Endothelial cell of umbilical vein (primary cell): ENCODE data around the gene VPS37C. TPM values are rescaled to one million over a fixed set of nuclear protein-coding genes. Genes with fewer than 3 reads are reported as not detected.
A peak's percentile ranks its signal among the peaks of the same experiment; 100 is the strongest.

Experiments
- BruUV-seq: library from RNA; stranded (reverse); fragments of 400-500 nt; replicated peaks from 2 replicates; lab custom pipeline; 2021; lab: Mats Ljungman, UMichigan
- CTCF ChIA-PET: fragments of 300-600, 350-600 bp; sonication (Branson Sonifier 250); formaldehyde crosslinking; loops from one replicate; lab custom pipeline; 2021; ENCODE audit warnings: antibody characterized with exemption, inconsistent platforms; lab: Charles Lee
- POLR2A ChIA-PET: fragments of 300-600, 350-600 bp; sonication (Branson Sonifier 250); formaldehyde crosslinking; loops from one replicate; lab custom pipeline; 2021; ENCODE audit warnings: antibody characterized with exemption, inconsistent platforms; lab: Charles Lee
- DNase-seq: peaks from one replicate; pipeline ENCODE4 v3.0.0-alpha.2; 2011; ENCODE audit warnings: low read depth, low spot score
- FAIRE-seq: peaks from 2 replicates; lab custom pipeline; 2011; peaks lifted over from hg19 to GRCh38; lab: Jason Lieb, UNC
- H2AFZ ChIP-seq: 2 replicates; pipeline ENCODE4 v1.6.0; 2012; ENCODE audit warnings: low read depth, low read length, control low read depth, inconsistent platforms
- H3K27ac ChIP-seq: 2 replicates; pipeline ENCODE4 v1.5.1; 2011; ENCODE audit warnings: low read depth, mild to moderate bottlenecking, control low read depth, low read length, moderate library complexity; ENCODE audit not compliant: insufficient read depth
- H3K27me3 ChIP-seq, 2 experiments: 2 replicates each; pipeline versions ENCODE4 v1.6.0 to v1.6.1; 2011; ENCODE audit warnings: low read length in 2 of 2, mixed read lengths in 1 of 2; ENCODE audit not compliant: control insufficient read depth in 2 of 2, insufficient read depth in 2 of 2
- H3K36me3 ChIP-seq, 2 experiments: 2 replicates in 1 of 2; 3 replicates in 1 of 2; pipeline ENCODE4 v1.5.1; 2011; ENCODE audit warnings: low read length in 2 of 2, mild to moderate bottlenecking in 1 of 2, moderate library complexity in 1 of 2; ENCODE audit not compliant: control insufficient read depth in 2 of 2, insufficient read depth in 2 of 2; ENCODE audit errors: extremely low read depth in 1 of 2
- H3K4me1 ChIP-seq: 3 replicates; pipeline ENCODE4 v1.5.1; 2011; ENCODE audit warnings: mild to moderate bottlenecking, low read length; ENCODE audit not compliant: control insufficient read depth, insufficient read depth; ENCODE audit errors: extremely low read depth
- H3K4me2 ChIP-seq: 2 replicates; pipeline ENCODE4 v1.6.1; 2011; ENCODE audit warnings: low read length, control low read depth, mixed read lengths; ENCODE audit not compliant: insufficient read depth
- H3K4me3 ChIP-seq, 3 experiments: fragments of 200-600 bp in 1 of 3; sonication (generic), shearing (Covaris generic) in 1 of 3; replicated peaks in 1 of 3; 2 replicates each; pipeline ENCODE4 v1.5.1; 2011 to 2016; ENCODE audit warnings: control low read depth in 3 of 3, low read length in 3 of 3, mild to moderate bottlenecking in 2 of 3, inconsistent platforms in 1 of 3, low read depth in 1 of 3, moderate library complexity in 1 of 3; ENCODE audit not compliant: insufficient read depth in 1 of 3
- H3K79me2 ChIP-seq: 2 replicates; pipeline ENCODE4 v1.6.0; 2012; ENCODE audit warnings: low read length, inconsistent platforms; ENCODE audit not compliant: control insufficient read depth, insufficient read depth
- H3K9ac ChIP-seq: replicated peaks from 2 replicates; pipeline ENCODE3; 2011; ENCODE audit warnings: low read length, control low read depth; ENCODE audit not compliant: insufficient read depth; ENCODE audit errors: extremely low read depth
- H3K9me1 ChIP-seq: replicated peaks from 3 replicates; pipeline ENCODE4 v1.6.0; 2011; ENCODE audit warnings: mild to moderate bottlenecking, low read length; ENCODE audit not compliant: control insufficient read depth, insufficient read depth; ENCODE audit errors: extremely low read depth
- H3K9me3 ChIP-seq: replicated peaks from 2 replicates; pipeline ENCODE4 v1.5.1; 2012; ENCODE audit warnings: low read length, inconsistent platforms; ENCODE audit not compliant: control insufficient read depth, insufficient read depth
- H4K20me1 ChIP-seq: replicated peaks from 2 replicates; pipeline ENCODE3; 2011; ENCODE audit warnings: mild to moderate bottlenecking, low read length; ENCODE audit not compliant: control insufficient read depth, insufficient read depth; ENCODE audit errors: extremely low read depth
- FOS ChIP-seq: IDR thresholded peaks from 2 replicates; pipeline ENCODE4 v1.6.1; 2011; ENCODE audit warnings: mild to moderate bottlenecking, low read length, moderate library complexity, borderline replicate concordance; ENCODE audit not compliant: insufficient read depth
- GATA2 ChIP-seq: IDR thresholded peaks from 2 replicates; pipeline ENCODE4 v1.7.0; 2011; ENCODE audit warnings: low read depth, mild to moderate bottlenecking, moderate library complexity, mixed read lengths, low read length; ENCODE audit not compliant: insufficient read length, insufficient read depth
- JUN ChIP-seq: IDR thresholded peaks from 2 replicates; pipeline ENCODE4 v1.6.1; 2011; ENCODE audit warnings: borderline replicate concordance, low read depth; ENCODE audit not compliant: insufficient read length, insufficient read depth
- MYC ChIP-seq: IDR thresholded peaks from one replicate; pipeline ENCODE4 v1.6.1; 2011; ENCODE audit warnings: mild to moderate bottlenecking, low read depth, low read length
- POLR2AphosphoS5 ChIP-seq: IDR thresholded peaks from 2 replicates; pipeline ENCODE4 v1.6.1; 2012; ENCODE audit warnings: low read depth, mild to moderate bottlenecking, control low read depth, low read length, moderate library complexity; ENCODE audit not compliant: insufficient read depth
- dilution Hi-C: fragments of 300-500 bp; cut with MboI; formaldehyde crosslinking; loops from one replicate; pipeline ENCODE4 v1.15.0; 2019; ENCODE audit warnings: low sequenced_read_pairs; ENCODE audit not compliant: extremely low pct_ligation_motif_present
- intact Hi-C: fragments of 100-400 bp; cut with micrococcal nuclease; formaldehyde crosslinking; loops from one replicate; pipeline ENCODE4 v1.10.0; 2022
- polyA plus RNA-seq, 4 experiments: library from polyadenylated mRNA; depleted of rRNA in 3 of 4; stranded (reverse) in 3 of 4; unstranded in 1 of 4; fragments of >200 nt; gene quantifications; 2 replicates each; pipeline versions ENCODE4 v1.2.1 to v1.2.3, GENCODE V29; 2011 to 2012; ENCODE audit warnings: missing spikeins in 1 of 4
- total RNA-seq: library from RNA; stranded (reverse); gene quantifications from 2 replicates; pipeline ENCODE4 v1.2.3, GENCODE V29; 2021
- TF ChIP-seq, protein P1 (sequence below), 2 donors: IDR thresholded peaks; 1 replicate in 1 of 2; 2 replicates in 1 of 2; pipeline ENCODE4 v1.5.1; 2011; ENCODE audit warnings: low read length in 2 of 2, mild to moderate bottlenecking in 2 of 2, moderate library complexity in 2 of 2, control low read depth in 1 of 2, inconsistent platforms in 1 of 2, low read depth in 1 of 2; ENCODE audit not compliant: insufficient read depth in 1 of 2; ENCODE audit errors: extremely low read depth in 1 of 2

Gene VPS37C
- total and polyA plus RNA-seq, 2 donors (not counting 3 experiments of a cell fraction or from before 2014, with no cell fraction given) = 17.7 to 23.4 TPM

- Histone ChIP-seq H3K4me1 (no peaks in the 10 kb centered on the region), H3K9me3 (no peaks in the 10 kb centered on the region), H3K9me1 (no peaks in the 10 kb centered on the region), H3K79me2 (no peaks in the 10 kb centered on the region), H3K4me3 (no peak overlapping the region), H2AFZ (no peak overlapping the region), H4K20me1 (no peaks in the 10 kb centered on the region), H3K27ac (no peak overlapping the region), H3K4me2 (no peak overlapping the region), H3K27me3 (no peaks in the 10 kb centered on the region), H3K36me3 (no peaks in the 10 kb centered on the region), H3K9ac (no peak overlapping the region)
- CTCF ChIA-PET = no interaction called here
- dilution Hi-C loops = no loop called here
- TF ChIP-seq, protein P1, sequence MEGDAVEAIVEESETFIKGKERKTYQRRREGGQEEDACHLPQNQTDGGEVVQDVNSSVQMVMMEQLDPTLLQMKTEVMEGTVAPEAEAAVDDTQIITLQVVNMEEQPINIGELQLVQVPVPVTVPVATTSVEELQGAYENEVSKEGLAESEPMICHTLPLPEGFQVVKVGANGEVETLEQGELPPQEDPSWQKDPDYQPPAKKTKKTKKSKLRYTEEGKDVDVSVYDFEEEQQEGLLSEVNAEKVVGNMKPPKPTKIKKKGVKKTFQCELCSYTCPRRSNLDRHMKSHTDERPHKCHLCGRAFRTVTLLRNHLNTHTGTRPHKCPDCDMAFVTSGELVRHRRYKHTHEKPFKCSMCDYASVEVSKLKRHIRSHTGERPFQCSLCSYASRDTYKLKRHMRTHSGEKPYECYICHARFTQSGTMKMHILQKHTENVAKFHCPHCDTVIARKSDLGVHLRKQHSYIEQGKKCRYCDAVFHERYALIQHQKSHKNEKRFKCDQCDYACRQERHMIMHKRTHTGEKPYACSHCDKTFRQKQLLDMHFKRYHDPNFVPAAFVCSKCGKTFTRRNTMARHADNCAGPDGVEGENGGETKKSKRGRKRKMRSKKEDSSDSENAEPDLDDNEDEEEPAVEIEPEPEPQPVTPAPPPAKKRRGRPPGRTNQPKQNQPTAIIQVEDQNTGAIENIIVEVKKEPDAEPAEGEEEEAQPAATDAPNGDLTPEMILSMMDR (IDR thresholded peaks at IDR 0.05; ENCODE audit: extremely low read depth in 1 of 2, insufficient read depth in 1 of 2, low read depth in 1 of 2, low read length in 2 of 2) = no peak
- no peak for TF ChIP-seq JUN
- no peak for TF ChIP-seq FOS
- TF ChIP-seq MYC = no peak
- no peak for DNase-seq
- FAIRE-seq = no peak
- no TSS peak for BruUV-seq
- intact Hi-C loops = no loop called here
- POLR2A ChIA-PET = no interaction called here
Observed at GRCh38 chr11:61117168-61117520, 44.1 kb downstream of the VPS37C start.

- no peak for DNase-seq
- intact Hi-C loops (no loop called here), dilution Hi-C loops (no loop called here)
- H3K36me3 ChIP-seq = no peaks in the 10 kb centered on the region
- no peaks in the 10 kb centered on the region for H3K9me1 ChIP-seq
- H3K4me2 ChIP-seq = no peak overlapping the region
- no peaks in the 10 kb centered on the region for H3K79me2 ChIP-seq
- no peaks in the 10 kb centered on the region for H3K27me3 ChIP-seq
- H2AFZ ChIP-seq = no peak overlapping the region
- BruUV-seq = no TSS peak
- POLR2A ChIA-PET = no interaction called here
- FAIRE-seq = peak; percentile 12
- H3K4me3 ChIP-seq = no peak overlapping the region
- H3K9me3 ChIP-seq = no peaks in the 10 kb centered on the region
- no peaks in the 10 kb centered on the region for H4K20me1 ChIP-seq
- TF ChIP-seq JUN (no peak), GATA2 (no peak), FOS (no peak), POLR2AphosphoS5 (no peak)
- no peaks in the 10 kb centered on the region for H3K4me1 ChIP-seq
- CTCF ChIA-PET = no interaction called here
- H3K27ac ChIP-seq = no peak overlapping the region
- H3K9ac ChIP-seq = no peak overlapping the region
Observed at GRCh38 chr11:61116426-61117167, 44.6 kb downstream of the VPS37C start.
